A549 (cell line): ENCODE data around the gene ZNF205.

Experiments
- CEBPB ChIP-seq, 2 experiments: fragments of >200 bp in 1 of 2; sonication (Bioruptor Twin) in 1 of 2; formaldehyde crosslinking in 1 of 2; IDR thresholded peaks; 2 replicates each; pipeline ENCODE4 v1.6.1; 2012 to 2016
- TF ChIP-seq, protein P1 (sequence below): fragments of >200 bp; sonication (Bioruptor Twin); formaldehyde crosslinking; IDR thresholded peaks from 3 replicates; pipeline ENCODE4 v1.5.1; 2016
- TF ChIP-seq, protein P2 (sequence below): IDR thresholded peaks from 2 replicates; pipeline ENCODE4 v1.6.1; 2012

GRCh38 chr16:3088925-3089716 is 23.3 kb upstream of the ZNF205 start:
- TF ChIP-seq, protein P1, sequence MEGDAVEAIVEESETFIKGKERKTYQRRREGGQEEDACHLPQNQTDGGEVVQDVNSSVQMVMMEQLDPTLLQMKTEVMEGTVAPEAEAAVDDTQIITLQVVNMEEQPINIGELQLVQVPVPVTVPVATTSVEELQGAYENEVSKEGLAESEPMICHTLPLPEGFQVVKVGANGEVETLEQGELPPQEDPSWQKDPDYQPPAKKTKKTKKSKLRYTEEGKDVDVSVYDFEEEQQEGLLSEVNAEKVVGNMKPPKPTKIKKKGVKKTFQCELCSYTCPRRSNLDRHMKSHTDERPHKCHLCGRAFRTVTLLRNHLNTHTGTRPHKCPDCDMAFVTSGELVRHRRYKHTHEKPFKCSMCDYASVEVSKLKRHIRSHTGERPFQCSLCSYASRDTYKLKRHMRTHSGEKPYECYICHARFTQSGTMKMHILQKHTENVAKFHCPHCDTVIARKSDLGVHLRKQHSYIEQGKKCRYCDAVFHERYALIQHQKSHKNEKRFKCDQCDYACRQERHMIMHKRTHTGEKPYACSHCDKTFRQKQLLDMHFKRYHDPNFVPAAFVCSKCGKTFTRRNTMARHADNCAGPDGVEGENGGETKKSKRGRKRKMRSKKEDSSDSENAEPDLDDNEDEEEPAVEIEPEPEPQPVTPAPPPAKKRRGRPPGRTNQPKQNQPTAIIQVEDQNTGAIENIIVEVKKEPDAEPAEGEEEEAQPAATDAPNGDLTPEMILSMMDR = no peak
- TF ChIP-seq, protein P2, sequence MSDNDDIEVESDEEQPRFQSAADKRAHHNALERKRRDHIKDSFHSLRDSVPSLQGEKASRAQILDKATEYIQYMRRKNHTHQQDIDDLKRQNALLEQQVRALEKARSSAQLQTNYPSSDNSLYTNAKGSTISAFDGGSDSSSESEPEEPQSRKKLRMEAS = no peak
- TF ChIP-seq CEBPB (IDR thresholded peaks at IDR 0.05) = no peak
